ENCODE measurements around the gene EFNA1.

Gene EFNA1

GRCh38 chr1:155124503-155125463 lies 2.9 kb upstream of the EFNA1 start:
- no peak for DNase-seq (ENCODE audit: low read depth)

- no peak for DNase-seq (ENCODE audit: low read depth)
Observed at GRCh38 chr1:155125511-155125945, 2.1 kb upstream of the EFNA1 start.

GRCh38 chr1:155125946-155126555 lies 1.6 kb upstream of the EFNA1 start:
- no peak for DNase-seq (ENCODE audit: low read depth)

GRCh38 chr1:155126556-155127104 lies 1.0 kb upstream of the EFNA1 start:
- DNase-seq (ENCODE audit: low read depth): no peak

- no peak for DNase-seq (ENCODE audit: low read depth)
Observed at GRCh38 chr1:155127967-155128754, 485 bp downstream of the EFNA1 start.

- DNase-seq (ENCODE audit: low read depth): no peak
Observed at GRCh38 chr1:155128755-155129473, 1.2 kb downstream of the EFNA1 start.

GRCh38 chr1:155130272-155131006 lies 2.8 kb downstream of the EFNA1 start:
- no peak for DNase-seq (ENCODE audit: low read depth)

- DNase-seq (ENCODE audit: low read depth): no peak
Observed at GRCh38 chr1:155131285-155131684, 3.6 kb downstream of the EFNA1 start.

- no peak for DNase-seq (ENCODE audit: low read depth)
Observed at GRCh38 chr1:155131856-155132255, 4.2 kb downstream of the EFNA1 start.

GRCh38 chr1:155133799-155134281 lies 6.2 kb downstream of the EFNA1 start:
- DNase-seq (ENCODE audit: low read depth): no peak

GRCh38 chr1:155134322-155134721 lies 6.6 kb downstream of the EFNA1 start:
- no peak for DNase-seq (ENCODE audit: low read depth)

- DNase-seq (ENCODE audit: low read depth): peak; percentile 64
Observed at GRCh38 chr1:155134880-155135414, 7.3 kb downstream of the EFNA1 start.

GRCh38 chr1:155135415-155136028 lies 7.8 kb downstream of the EFNA1 start, which contains the start of gene SLC50A1:
Gene SLC50A1, plus strand, starts transcription at chr1:155135852. Its CDS starts 60 bp downstream, at chr1:155135912.
- peak; percentile 87 for DNase-seq (ENCODE audit: low read depth)

- no peak for DNase-seq (ENCODE audit: low read depth)
Observed at GRCh38 chr1:155136748-155137147, 9.1 kb downstream of the EFNA1 start.

- no peak for DNase-seq (ENCODE audit: low read depth)
Observed at GRCh38 chr1:155137154-155137949, 9.7 kb downstream of the EFNA1 start.

GRCh38 chr1:155139895-155140629 lies 12.4 kb downstream of the EFNA1 start, which contains the start of gene DPM3:
Gene DPM3, minus strand, starts transcription at chr1:155140531. Its CDS starts 291 bp downstream, at chr1:155140240.
- peak; percentile 69 for DNase-seq (ENCODE audit: low read depth)

- DNase-seq (ENCODE audit: low read depth): no peak
Observed at GRCh38 chr1:155140630-155140953, 12.9 kb downstream of the EFNA1 start.

- DNase-seq (ENCODE audit: low read depth): no peak
Observed at GRCh38 chr1:155141749-155142148, 14.1 kb downstream of the EFNA1 start.
